ENCODE data around the gene SMIM5.
"Not testable (repeated sequence)": the region's sequence is repeated elsewhere in the genome, so short reads cannot be mapped to it uniquely, and the experiment has no call there.

Gene SMIM5

GRCh38 chr17:75625813-75626486 is 7.3 kb upstream of the SMIM5 start:
- DNase-seq: peak; percentile 12

- no peak for DNase-seq
Measured at GRCh38 chr17:75626496-75627038, 6.7 kb upstream of the SMIM5 start.

GRCh38 chr17:75627094-75627493 is 6.1 kb upstream of the SMIM5 start:
- no peak for DNase-seq

GRCh38 chr17:75628425-75628824 is 4.8 kb upstream of the SMIM5 start:
- DNase-seq: no peak

GRCh38 chr17:75629157-75629556 is 4.1 kb upstream of the SMIM5 start:
- DNase-seq: no peak

- DNase-seq: no peak
Measured at GRCh38 chr17:75630071-75630917, 2.9 kb upstream of the SMIM5 start.

- DNase-seq: no peak
Measured at GRCh38 chr17:75631353-75631752, 1.9 kb upstream of the SMIM5 start.

GRCh38 chr17:75632428-75632827 is 806 bp upstream of the SMIM5 start:
- DNase-seq: no peak

GRCh38 chr17:75633486-75634375 is 497 bp downstream of the SMIM5 start:
- peak; percentile 88 for DNase-seq

GRCh38 chr17:75634376-75634740 is 1.1 kb downstream of the SMIM5 start:
- DNase-seq: no peak

GRCh38 chr17:75634754-75635609 is 1.7 kb downstream of the SMIM5 start:
- DNase-seq: no peak

GRCh38 chr17:75635610-75636202 is 2.5 kb downstream of the SMIM5 start:
- DNase-seq: no peak

- DNase-seq: no peak
Measured at GRCh38 chr17:75636381-75637142, 3.3 kb downstream of the SMIM5 start.

GRCh38 chr17:75637143-75637538 is 3.9 kb downstream of the SMIM5 start:
- no peak for DNase-seq

- no peak for DNase-seq
Measured at GRCh38 chr17:75637551-75637950, 4.3 kb downstream of the SMIM5 start.

- DNase-seq: not testable (repeated sequence)
Measured at GRCh38 chr17:75638039-75638438, 4.8 kb downstream of the SMIM5 start.

GRCh38 chr17:75638893-75639292 is 5.7 kb downstream of the SMIM5 start:
- DNase-seq: no peak

- no peak for DNase-seq
Measured at GRCh38 chr17:75639327-75639726, 6.1 kb downstream of the SMIM5 start.

GRCh38 chr17:75639771-75640555 is 6.7 kb downstream of the SMIM5 start:
- DNase-seq: no peak
